ENCODE measurements around the gene ZEB1. TPM values are rescaled to one million over a fixed set of nuclear protein-coding genes. Genes with fewer than 3 reads are reported as not detected.

ZEB1 gene
- total and polyA plus RNA-seq, 4 experiments from 2014 or later, result 19.1 to 70.6 (median 50.0) TPM

DNA sequence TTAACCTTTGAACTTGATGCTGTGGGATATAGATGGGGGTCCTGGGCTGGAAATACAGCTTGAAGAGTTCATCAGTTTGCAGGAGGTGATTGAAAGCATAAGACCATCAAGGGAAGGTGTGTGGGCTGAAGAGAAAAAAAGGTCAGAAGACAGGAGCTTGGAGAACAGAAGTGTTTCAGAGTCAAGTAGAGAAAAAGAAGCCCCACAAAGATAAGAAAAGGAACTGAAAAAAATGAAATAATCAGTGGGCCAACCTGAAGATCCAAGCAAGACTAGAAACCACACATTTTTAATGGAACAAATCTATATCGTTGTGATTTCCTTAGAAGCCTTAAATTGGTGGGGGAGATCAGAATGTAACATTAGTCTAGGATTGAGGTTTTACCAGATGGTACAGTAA is 22.5 kb downstream of the ZEB1 start:
- Mint-ChIP-seq H3K27ac (no peak overlapping the region), H3K27me3 (no peaks in the 10 kb centered on the region), H3K4me3 (no peak overlapping the region), H3K36me3 (no peaks in the 10 kb centered on the region), H3K4me1 (peaks cover 22 to 31% (median 25%) of the 10 kb centered on the region in 4 donors), H3K9me3 (no peaks in the 10 kb centered on the region)
- peaks cover 63% of the 10 kb centered on the region for H3K4me1 ChIP-seq (ENCODE audit: insufficient read depth, low read length)
- no peak overlapping the region for H3K27ac ChIP-seq (ENCODE audit: low read depth, low read length)
- H3K4me3 ChIP-seq (ENCODE audit: low read length in 2 of 2), result no peak overlapping the region
- H3K27me3 ChIP-seq (ENCODE audit: insufficient read depth, low read length), result no peaks in the 10 kb centered on the region
- POLR2A ChIA-PET (ENCODE audit: partially characterized antibody), result interaction anchor here (0.9 kb wide), 1 partner anchor 12 kb away, joined by 3 read pairs; no protein-coding TSS in a partner anchor
- CTCF ChIA-PET (ENCODE audit: partially characterized antibody), result no interaction called here
- no peaks in the 10 kb centered on the region for H3K36me3 ChIP-seq (ENCODE audit: insufficient read depth, low read length)
- H3K9me3 ChIP-seq (ENCODE audit: control insufficient read depth in 1 of 2, low read length in 2 of 2), result no peaks in the 10 kb centered on the region
- DNase-seq, result no peak
- intact Hi-C loops (cut with micrococcal nuclease), result no loop called here

DNA sequence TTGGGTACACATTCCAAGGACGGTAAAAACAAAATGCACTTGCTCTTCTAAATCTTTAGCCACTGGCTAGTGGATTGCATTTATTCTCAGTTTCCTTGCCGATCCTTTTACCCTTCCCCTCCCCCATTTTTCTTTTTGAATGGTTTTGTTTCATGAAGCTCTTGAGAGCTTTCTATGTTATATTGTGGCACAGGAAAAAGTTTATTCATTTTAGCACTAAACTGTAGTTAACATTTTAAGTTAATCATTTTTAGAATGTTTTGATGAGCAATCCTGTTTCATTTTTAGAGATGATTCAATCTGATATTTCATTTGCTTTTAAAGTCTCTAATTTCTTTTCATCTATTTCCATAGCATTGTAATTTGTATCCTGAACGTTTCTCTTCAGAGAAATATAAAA is 24.0 kb downstream of the ZEB1 start:
- Histone ChIP-seq H3K4me1 (ENCODE audit: insufficient read depth, low read length) (peaks cover 76% of the 10 kb centered on the region), H3K36me3 (ENCODE audit: insufficient read depth, low read length) (no peaks in the 10 kb centered on the region), H3K4me3 (ENCODE audit: low read length in 2 of 2) (no peak overlapping the region), H3K27ac (ENCODE audit: low read depth, low read length) (no peak overlapping the region), H3K27me3 (ENCODE audit: insufficient read depth, low read length) (no peaks in the 10 kb centered on the region), H3K9me3 (ENCODE audit: control insufficient read depth in 1 of 2, low read length in 2 of 2) (no peaks in the 10 kb centered on the region)
- ChIA-PET CTCF (ENCODE audit: partially characterized antibody) (no interaction called here), POLR2A (ENCODE audit: partially characterized antibody) (interaction anchor here (1.2 kb wide), 1 partner anchor 25 kb away, joined by 4 read pairs; no protein-coding TSS in a partner anchor)
- Mint-ChIP-seq H3K4me1 (peaks cover 32 to 43% (median 36%) of the 10 kb centered on the region in 4 donors), H3K9me3 (no peaks in the 10 kb centered on the region), H3K36me3 (no peaks in the 10 kb centered on the region), H3K27ac (peak overlapping the region in 1 of 7 donors; percentile 29), H3K27me3 (no peaks in the 10 kb centered on the region), H3K4me3 (peak overlapping the region in 2 of 8 donors; percentile 3 to 22)
- intact Hi-C loops (cut with micrococcal nuclease), result no loop called here
- no peak for DNase-seq

DNA sequence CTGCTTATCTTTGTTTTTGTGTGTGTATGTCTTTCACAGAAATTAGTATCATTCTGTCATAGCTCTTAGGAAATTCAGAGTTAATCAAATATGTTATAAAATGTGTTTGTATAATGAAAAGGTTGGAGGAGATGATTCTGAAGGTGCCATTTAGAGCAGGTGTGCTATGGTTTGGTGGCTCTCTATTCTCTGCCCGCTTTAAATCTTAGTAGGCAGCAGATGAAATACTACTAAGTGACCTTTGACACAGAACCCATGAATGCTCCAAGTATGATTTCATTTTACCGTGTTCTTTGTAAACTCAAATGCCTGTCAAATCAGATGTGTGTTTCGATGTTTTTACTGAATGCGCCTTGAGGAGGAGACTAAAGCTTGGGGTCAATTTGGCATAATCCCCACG is 24.5 kb downstream of the ZEB1 start:
- CTCF ChIA-PET (ENCODE audit: partially characterized antibody), result no interaction called here
- peak overlapping the region in 2 of 7 donors; percentile 20 to 37 for H3K27ac Mint-ChIP-seq
- H3K36me3 Mint-ChIP-seq, result no peaks in the 10 kb centered on the region
- DNase-seq, result no peak
- Histone ChIP-seq H3K27me3 (ENCODE audit: insufficient read depth, low read length) (no peaks in the 10 kb centered on the region), H3K4me3 (ENCODE audit: low read length in 2 of 2) (no peak overlapping the region), H3K9me3 (ENCODE audit: control insufficient read depth in 1 of 2, low read length in 2 of 2) (no peaks in the 10 kb centered on the region), H3K27ac (ENCODE audit: low read depth, low read length) (no peak overlapping the region), H3K36me3 (ENCODE audit: insufficient read depth, low read length) (no peaks in the 10 kb centered on the region), H3K4me1 (ENCODE audit: insufficient read depth, low read length) (peaks cover 76% of the 10 kb centered on the region)
- H3K9me3 Mint-ChIP-seq, result no peaks in the 10 kb centered on the region
- H3K4me1 Mint-ChIP-seq, result peaks cover 32 to 47% (median 36%) of the 10 kb centered on the region in 4 donors
- H3K4me3 Mint-ChIP-seq, result peak overlapping the region in 6 of 8 donors; percentile 21 to 59 (median 28)
- intact Hi-C loops (cut with micrococcal nuclease), result no loop called here
- POLR2A ChIA-PET (ENCODE audit: partially characterized antibody), result interaction anchor here (1.2 kb wide), 1 partner anchor 26 kb away, joined by 4 read pairs; no protein-coding TSS in a partner anchor
- no peaks in the 10 kb centered on the region for H3K27me3 Mint-ChIP-seq

DNA sequence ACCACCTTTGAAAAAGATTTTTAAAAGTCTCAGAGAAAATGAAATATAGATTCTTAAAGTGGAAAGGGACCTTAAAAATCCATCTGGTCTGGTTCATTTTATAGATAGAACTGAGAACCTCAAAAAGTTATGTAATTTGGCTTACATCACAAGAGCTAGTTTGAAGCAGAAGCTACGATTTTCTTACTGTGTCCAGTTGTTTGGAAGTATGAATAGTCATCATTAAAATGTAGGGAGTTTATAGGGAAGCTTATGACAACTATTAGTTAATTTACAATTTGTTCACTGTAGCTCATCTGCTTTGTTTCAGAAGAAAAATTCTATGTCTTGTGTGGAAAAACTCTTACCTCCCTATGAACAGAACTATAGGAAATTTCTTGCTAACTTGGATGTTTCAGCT is 26.9 kb downstream of the ZEB1 start:
- Mint-ChIP-seq H3K9me3 (no peaks in the 10 kb centered on the region), H3K27me3 (no peaks in the 10 kb centered on the region)
- intact Hi-C loops (cut with micrococcal nuclease), result no loop called here

DNA sequence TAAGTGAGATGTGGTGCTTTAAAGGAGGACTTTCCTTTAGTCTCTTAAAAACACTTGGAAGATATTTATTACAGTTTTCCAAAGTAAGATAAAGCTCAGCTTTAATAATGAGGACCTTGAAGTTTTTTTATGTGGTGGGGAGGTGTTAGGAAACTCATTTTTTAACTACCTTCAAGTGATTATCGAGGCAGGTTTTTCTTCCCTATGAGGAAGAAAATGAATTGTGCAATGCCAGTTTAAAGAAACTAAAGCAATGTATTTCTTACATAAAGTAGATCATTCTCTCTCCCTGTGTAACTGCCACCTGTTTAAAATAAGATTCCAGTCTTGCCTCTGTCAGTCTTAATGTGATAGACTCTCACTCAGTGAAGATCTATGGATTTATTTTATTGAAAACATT is 27.9 kb downstream of the ZEB1 start:
- Histone ChIP-seq H3K4me3 (ENCODE audit: low read length in 2 of 2) (no peak overlapping the region), H3K36me3 (ENCODE audit: insufficient read depth, low read length) (no peaks in the 10 kb centered on the region), H3K9me3 (ENCODE audit: control insufficient read depth in 1 of 2, low read length in 2 of 2) (no peaks in the 10 kb centered on the region), H3K4me1 (ENCODE audit: insufficient read depth, low read length) (peaks cover 70% of the 10 kb centered on the region), H3K27me3 (ENCODE audit: insufficient read depth, low read length) (no peaks in the 10 kb centered on the region), H3K27ac (ENCODE audit: low read depth, low read length) (no peak overlapping the region)
- Mint-ChIP-seq H3K9me3 (no peaks in the 10 kb centered on the region), H3K36me3 (no peaks in the 10 kb centered on the region), H3K4me3 (peak overlapping the region in 4 of 8 donors; percentile 9 to 35 (median 20)), H3K27me3 (no peaks in the 10 kb centered on the region), H3K4me1 (peaks cover 41 to 57% (median 46%) of the 10 kb centered on the region in 4 donors), H3K27ac (peak overlapping the region in 2 of 7 donors; percentile 2)
- no peak for DNase-seq
- ChIA-PET CTCF (ENCODE audit: partially characterized antibody) (no interaction called here), POLR2A (ENCODE audit: partially characterized antibody) (interaction anchor here (0.9 to 1.0 kb wide), 2 partner anchors 19 to 26 kb away, joined by 3 to 5 read pairs; no protein-coding TSS in a partner anchor)
- intact Hi-C loops (cut with micrococcal nuclease), result no loop called here

More for the DNA sequence above, 26.9 kb downstream of the ZEB1 start:
- Mint-ChIP-seq H3K27ac (peak overlapping the region in 1 of 7 donors; percentile 38), H3K4me1 (peaks cover 41 to 57% (median 46%) of the 10 kb centered on the region in 4 donors), H3K36me3 (no peaks in the 10 kb centered on the region), H3K4me3 (no peak overlapping the region)
- CTCF ChIA-PET (ENCODE audit: partially characterized antibody), result no interaction called here
- H3K36me3 ChIP-seq (ENCODE audit: insufficient read depth, low read length), result no peaks in the 10 kb centered on the region
- H3K4me1 ChIP-seq (ENCODE audit: insufficient read depth, low read length), result peaks cover 77% of the 10 kb centered on the region
- H3K27ac ChIP-seq (ENCODE audit: low read depth, low read length), result no peak overlapping the region
- DNase-seq, result no peak
- no peak overlapping the region for H3K4me3 ChIP-seq (ENCODE audit: low read length in 2 of 2)
- POLR2A ChIA-PET (ENCODE audit: partially characterized antibody), result no interaction called here
- H3K9me3 ChIP-seq (ENCODE audit: control insufficient read depth in 1 of 2, low read length in 2 of 2), result no peaks in the 10 kb centered on the region
- H3K27me3 ChIP-seq (ENCODE audit: insufficient read depth, low read length), result no peaks in the 10 kb centered on the region

DNA sequence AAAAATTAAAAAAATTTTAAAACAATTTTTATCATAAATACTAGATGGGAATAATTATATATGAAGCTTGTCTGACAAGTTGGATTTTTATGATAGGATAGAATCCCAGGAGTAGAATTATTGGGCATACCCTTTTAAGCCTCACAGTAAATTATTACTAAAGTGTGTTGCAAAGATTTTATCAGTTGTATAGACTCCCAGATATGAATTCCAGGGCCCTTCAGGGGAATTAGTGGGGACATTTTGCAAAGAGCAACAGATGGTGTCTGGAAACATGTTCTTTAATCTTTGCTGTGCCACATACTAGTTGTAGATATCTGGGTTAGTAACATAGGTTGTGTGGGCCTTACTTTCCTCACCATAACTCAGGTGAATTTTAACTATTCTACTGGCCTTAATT is 28.7 kb downstream of the ZEB1 start:
- H3K9me3 ChIP-seq (ENCODE audit: control insufficient read depth in 1 of 2, low read length in 2 of 2), result no peaks in the 10 kb centered on the region
- no peak overlapping the region for H3K4me3 ChIP-seq (ENCODE audit: low read length in 2 of 2)
- CTCF ChIA-PET (ENCODE audit: partially characterized antibody), result no interaction called here
- Mint-ChIP-seq H3K9me3 (no peaks in the 10 kb centered on the region), H3K4me1 (peaks cover 44 to 65% (median 52%) of the 10 kb centered on the region in 4 donors), H3K36me3 (no peaks in the 10 kb centered on the region), H3K4me3 (peak overlapping the region in 7 of 8 donors; percentile 50 to 80 (median 67)), H3K27ac (peak overlapping the region in 5 of 7 donors; percentile 15 to 81 (median 31)), H3K27me3 (no peaks in the 10 kb centered on the region)
- intact Hi-C loops (cut with micrococcal nuclease), result no loop called here
- no peaks in the 10 kb centered on the region for H3K27me3 ChIP-seq (ENCODE audit: insufficient read depth, low read length)
- no peaks in the 10 kb centered on the region for H3K36me3 ChIP-seq (ENCODE audit: insufficient read depth, low read length)
- peaks cover 70% of the 10 kb centered on the region for H3K4me1 ChIP-seq (ENCODE audit: insufficient read depth, low read length)
- POLR2A ChIA-PET (ENCODE audit: partially characterized antibody), result interaction anchor here (0.9 to 1.0 kb wide), 2 partner anchors 18 to 27 kb away, joined by 3 to 5 read pairs; no protein-coding TSS in a partner anchor
- no peak for DNase-seq
- H3K27ac ChIP-seq (ENCODE audit: low read depth, low read length), result no peak overlapping the region

DNA sequence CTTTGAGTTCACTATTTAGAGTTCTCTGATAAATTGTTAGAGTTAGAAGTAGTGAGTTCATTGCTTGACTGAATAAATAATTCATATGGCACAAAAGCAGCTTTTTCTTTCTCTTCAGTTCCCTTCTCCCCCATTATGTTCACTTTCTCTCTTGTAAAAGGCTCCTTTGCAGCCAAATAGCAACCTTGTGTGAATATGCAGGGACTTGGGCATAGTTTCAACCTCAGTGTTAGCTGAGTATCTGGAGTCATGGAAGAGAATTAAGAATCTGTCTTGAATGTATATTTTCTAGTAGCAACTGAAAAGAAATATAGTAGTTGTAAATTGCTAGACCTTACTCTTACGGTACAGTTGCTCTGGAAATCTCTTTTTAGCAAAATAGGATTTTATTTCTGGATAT is 31.9 kb downstream of the ZEB1 start:
- no peaks in the 10 kb centered on the region for H3K36me3 ChIP-seq (ENCODE audit: insufficient read depth, low read length)
- H3K27ac ChIP-seq (ENCODE audit: low read depth, low read length), result no peak overlapping the region
- no peaks in the 10 kb centered on the region for H3K36me3 Mint-ChIP-seq
- H3K4me1 ChIP-seq (ENCODE audit: insufficient read depth, low read length), result peaks cover 60% of the 10 kb centered on the region
- no peak for DNase-seq
- H3K4me3 ChIP-seq (ENCODE audit: low read length in 2 of 2), result no peak overlapping the region
- H3K4me1 Mint-ChIP-seq, result peaks cover 44 to 76% (median 58%) of the 10 kb centered on the region in 4 donors
- intact Hi-C loops (cut with micrococcal nuclease), result loop anchor here (10.0 kb wide), 1 partner anchor 266 kb away; no protein-coding TSS in a partner anchor
- H3K27ac Mint-ChIP-seq, result no peak overlapping the region
- POLR2A ChIA-PET (ENCODE audit: partially characterized antibody), result no interaction called here
- H3K27me3 Mint-ChIP-seq, result no peaks in the 10 kb centered on the region
- no peaks in the 10 kb centered on the region for H3K9me3 Mint-ChIP-seq
- H3K27me3 ChIP-seq (ENCODE audit: insufficient read depth, low read length), result no peaks in the 10 kb centered on the region
- CTCF ChIA-PET (ENCODE audit: partially characterized antibody), result interaction anchor here (0.6 kb wide), 1 partner anchor 30 kb away, joined by 3 read pairs; no protein-coding TSS in a partner anchor
- no peak overlapping the region for H3K4me3 Mint-ChIP-seq
- H3K9me3 ChIP-seq (ENCODE audit: control insufficient read depth in 1 of 2, low read length in 2 of 2), result no peaks in the 10 kb centered on the region
